NT2/D1 (cell line): ENCODE measurements around the gene NRARP.

Experiments
- DNase-seq: peaks from one replicate; pipeline ENCODE4 v3.0.0-alpha.2; 2011; ENCODE audit warnings: low read depth, low spot score
- H3K27me3 ChIP-seq: 2 replicates; pipeline ENCODE4 v1.6.0; 2011; ENCODE audit warnings: mild to moderate bottlenecking; ENCODE audit not compliant: insufficient read length, insufficient read depth
- H3K36me3 ChIP-seq: 2 replicates; pipeline ENCODE4 v1.6.1; 2011; ENCODE audit warnings: mild to moderate bottlenecking, low read length, mixed read lengths; ENCODE audit not compliant: insufficient read depth, insufficient read length
- H3K4me1 ChIP-seq: 2 replicates; pipeline ENCODE4 v1.5.1; 2011; ENCODE audit not compliant: insufficient read depth, insufficient read length
- H3K4me3 ChIP-seq: 2 replicates; pipeline ENCODE4 v1.5.1; 2011; ENCODE audit warnings: low read depth; ENCODE audit not compliant: insufficient read length
- H3K9ac ChIP-seq: 2 replicates; pipeline ENCODE4 v1.6.0; 2011; ENCODE audit warnings: low read depth; ENCODE audit not compliant: insufficient read length
- H3K9me3 ChIP-seq: 2 replicates; pipeline ENCODE4 v1.5.1; 2011; ENCODE audit warnings: mild to moderate bottlenecking, low read length; ENCODE audit not compliant: insufficient read depth
- SUZ12 ChIP-seq: IDR thresholded peaks from 2 replicates; pipeline ENCODE4 v1.6.1; 2011; ENCODE audit not compliant: insufficient read length, insufficient read depth; ENCODE audit errors: extremely low read depth
- YY1 ChIP-seq: IDR thresholded peaks from 2 replicates; pipeline ENCODE4 v1.6.1; 2011; ENCODE audit not compliant: insufficient read length, insufficient read depth
- ZNF274 ChIP-seq: IDR thresholded peaks from 2 replicates; pipeline ENCODE4 v1.6.1; 2011; ENCODE audit warnings: mild to moderate bottlenecking, low read depth, low read length

The NRARP gene

DNA sequence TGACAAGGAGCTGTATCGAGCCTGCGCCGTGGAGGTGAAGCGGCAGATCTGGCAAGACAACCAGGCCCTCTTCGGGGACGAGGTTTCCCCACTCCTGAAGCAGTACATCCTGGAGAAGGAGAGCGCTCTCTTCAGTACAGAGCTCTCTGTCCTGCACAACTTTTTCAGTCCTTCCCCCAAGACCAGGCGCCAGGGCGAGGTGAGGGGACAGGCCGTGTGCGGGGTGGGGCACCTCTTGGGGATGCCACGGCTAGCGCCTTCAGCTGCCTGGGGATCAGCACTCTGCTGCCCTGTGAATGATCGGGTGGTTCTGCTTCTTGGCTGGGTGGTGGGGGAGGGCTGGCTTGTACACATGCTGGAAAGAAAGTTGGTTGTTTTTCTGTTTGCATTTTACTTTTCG is 45.2 kb downstream of the NRARP start:
- Histone ChIP-seq H3K9ac (peak overlapping the region; percentile 53), H3K36me3 (peaks cover 34% of the 10 kb centered on the region), H3K27me3 (no peaks in the 10 kb centered on the region), H3K9me3 (no peaks in the 10 kb centered on the region), H3K4me3 (peak overlapping the region; percentile 98), H3K4me1 (peaks cover 23% of the 10 kb centered on the region)
- DNase-seq, result no peak
- TF ChIP-seq YY1 (no peak), SUZ12 (no peak), ZNF274 (no peak)

DNA sequence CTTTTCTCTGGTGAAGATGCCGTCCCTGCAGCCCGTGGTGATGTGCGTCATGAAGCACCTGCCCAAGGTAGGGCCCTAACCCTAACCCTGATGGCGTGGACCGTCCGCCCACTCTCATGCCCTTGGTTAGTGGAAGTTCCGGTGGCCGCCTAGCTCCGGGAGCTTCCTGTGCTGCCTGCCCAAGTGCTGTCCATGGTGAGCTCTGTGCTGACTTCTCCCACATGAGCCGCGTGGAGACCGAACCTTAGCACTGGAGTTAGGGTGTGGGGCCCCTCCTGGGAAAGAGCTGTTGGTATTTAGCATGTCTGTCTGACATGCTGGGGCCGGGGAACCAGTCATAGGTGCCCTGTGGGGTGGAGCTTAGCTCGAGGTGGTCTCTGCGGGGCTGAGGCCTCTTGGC is 45.7 kb downstream of the NRARP start:
- Histone ChIP-seq H3K4me1 (peaks cover 25% of the 10 kb centered on the region), H3K9me3 (no peaks in the 10 kb centered on the region), H3K27me3 (no peaks in the 10 kb centered on the region), H3K36me3 (peaks cover 34% of the 10 kb centered on the region), H3K9ac (peak overlapping the region; percentile 99), H3K4me3 (peak overlapping the region; percentile 98)
- TF ChIP-seq ZNF274 (no peak), YY1 (no peak), SUZ12 (no peak)
- no peak for DNase-seq

DNA sequence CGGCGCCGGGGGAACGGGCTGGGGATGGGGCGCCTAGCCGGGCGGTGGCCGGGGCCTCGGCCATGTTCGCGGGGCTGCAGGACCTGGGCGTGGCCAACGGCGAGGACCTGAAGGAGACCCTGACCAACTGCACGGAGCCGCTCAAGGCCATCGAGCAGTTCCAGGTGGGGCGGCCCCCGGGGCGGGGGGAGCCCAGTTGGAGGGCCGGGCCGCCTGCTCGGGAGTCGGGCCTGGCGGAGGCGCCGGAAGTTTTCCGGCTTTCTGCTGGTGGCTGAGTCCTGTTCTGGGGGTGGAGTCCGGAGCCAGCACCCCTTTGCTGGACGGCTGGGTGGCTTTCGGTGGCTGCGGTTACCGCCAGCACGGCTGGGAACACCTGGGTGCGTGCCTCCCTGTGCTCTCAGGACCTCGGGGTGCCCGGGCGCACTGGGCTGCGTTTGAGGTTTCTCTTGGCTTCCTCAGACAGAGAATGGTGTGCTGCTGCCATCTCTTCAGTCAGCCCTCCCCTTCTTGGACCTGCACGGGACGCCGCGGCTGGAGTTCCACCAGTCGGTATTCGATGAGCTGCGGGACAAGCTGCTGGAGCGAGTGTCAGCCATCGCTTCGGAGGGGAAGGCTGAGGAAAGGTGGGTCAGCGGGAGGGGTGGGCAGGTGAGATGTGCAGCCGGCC is 46.5 kb downstream of the NRARP start:
- Histone ChIP-seq H3K9ac (peak overlapping the region; percentile 99), H3K9me3 (no peaks in the 10 kb centered on the region), H3K36me3 (peaks cover 34% of the 10 kb centered on the region), H3K27me3 (no peaks in the 10 kb centered on the region), H3K4me3 (peak overlapping the region; percentile 98), H3K4me1 (peaks cover 28% of the 10 kb centered on the region)
- TF ChIP-seq ZNF274 (no peak), YY1 (no peak), SUZ12 (no peak)
- no peak for DNase-seq

- DNase-seq, result peak; percentile 67
- peak within 1 kb of the TSS; percentile 98 for H3K4me3 ChIP-seq
- H3K27me3 ChIP-seq, result no peaks in the 10 kb centered on the region
- no peaks in the 10 kb centered on the region for H3K9me3 ChIP-seq
- peaks cover 31% of the 10 kb centered on the region for H3K4me1 ChIP-seq
- peak within 1 kb of the TSS; percentile 99 for H3K9ac ChIP-seq
- H3K36me3 ChIP-seq, result peaks cover 34% of the 10 kb centered on the region
- TF ChIP-seq ZNF274 (no peak), YY1 (no peak), SUZ12 (no peak)
Observed at GRCh38 chr9:137254624-137255447, 47.2 kb downstream of the NRARP start, which contains the start of gene NELFB. TSS of gene NELFB (plus strand) at chr9:137255327.

- Histone ChIP-seq H3K27me3 (no peaks in the 10 kb centered on the region), H3K36me3 (peaks cover 29% of the 10 kb centered on the region), H3K9ac (peak overlapping the region; percentile 99), H3K9me3 (no peaks in the 10 kb centered on the region), H3K4me1 (peaks cover 31% of the 10 kb centered on the region), H3K4me3 (peak overlapping the region; percentile 98)
- no peak for DNase-seq
- TF ChIP-seq YY1 (no peak), ZNF274 (no peak), SUZ12 (no peak)
Observed at GRCh38 chr9:137253717-137254623, 48.1 kb downstream of the NRARP start.

- Histone ChIP-seq H3K27me3 (no peaks in the 10 kb centered on the region), H3K9ac (peak overlapping the region; percentile 57), H3K4me1 (peaks cover 32% of the 10 kb centered on the region), H3K36me3 (peaks cover 18% of the 10 kb centered on the region), H3K4me3 (no peak overlapping the region), H3K9me3 (no peaks in the 10 kb centered on the region)
- DNase-seq, result no peak
- TF ChIP-seq SUZ12 (no peak), ZNF274 (no peak), YY1 (no peak)
Observed at GRCh38 chr9:137252555-137253506, 49.2 kb downstream of the NRARP start.
